Measurements from ENCODE around the gene TLN1.
A peak's percentile ranks its signal among the peaks of the same experiment; 100 is the strongest.

DNA sequence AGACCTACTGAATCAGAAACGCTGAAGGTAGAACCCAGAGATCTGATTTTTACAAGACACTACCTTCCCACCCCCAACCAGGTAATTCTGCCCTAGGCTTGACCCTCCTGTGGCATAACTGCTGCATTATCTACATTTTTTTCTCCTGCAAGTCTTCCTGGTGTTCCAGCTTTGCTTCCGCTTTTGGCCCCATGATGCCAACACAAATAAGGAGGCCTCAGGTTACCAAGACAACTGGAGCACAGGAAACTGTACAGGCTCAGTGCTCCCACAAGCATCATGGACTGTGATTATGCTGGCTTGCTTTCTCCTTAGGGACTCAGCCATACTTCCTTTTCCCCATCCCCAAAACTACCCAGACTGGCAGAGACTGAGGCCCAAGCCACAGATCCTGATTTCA lies 28.7 kb upstream of the TLN1 start:
- TF ChIP-seq POLR2A (IDR thresholded peaks at IDR 0.05) (no peak), POLR2AphosphoS5 (IDR thresholded peaks at IDR 0.05) (peak; percentile 13)
- TF ChIP-seq, protein P1, sequence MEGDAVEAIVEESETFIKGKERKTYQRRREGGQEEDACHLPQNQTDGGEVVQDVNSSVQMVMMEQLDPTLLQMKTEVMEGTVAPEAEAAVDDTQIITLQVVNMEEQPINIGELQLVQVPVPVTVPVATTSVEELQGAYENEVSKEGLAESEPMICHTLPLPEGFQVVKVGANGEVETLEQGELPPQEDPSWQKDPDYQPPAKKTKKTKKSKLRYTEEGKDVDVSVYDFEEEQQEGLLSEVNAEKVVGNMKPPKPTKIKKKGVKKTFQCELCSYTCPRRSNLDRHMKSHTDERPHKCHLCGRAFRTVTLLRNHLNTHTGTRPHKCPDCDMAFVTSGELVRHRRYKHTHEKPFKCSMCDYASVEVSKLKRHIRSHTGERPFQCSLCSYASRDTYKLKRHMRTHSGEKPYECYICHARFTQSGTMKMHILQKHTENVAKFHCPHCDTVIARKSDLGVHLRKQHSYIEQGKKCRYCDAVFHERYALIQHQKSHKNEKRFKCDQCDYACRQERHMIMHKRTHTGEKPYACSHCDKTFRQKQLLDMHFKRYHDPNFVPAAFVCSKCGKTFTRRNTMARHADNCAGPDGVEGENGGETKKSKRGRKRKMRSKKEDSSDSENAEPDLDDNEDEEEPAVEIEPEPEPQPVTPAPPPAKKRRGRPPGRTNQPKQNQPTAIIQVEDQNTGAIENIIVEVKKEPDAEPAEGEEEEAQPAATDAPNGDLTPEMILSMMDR (IDR thresholded peaks at IDR 0.05) = no peak

All from prostate gland (tissue), 2 donors.